Neuronal stem cell (in vitro differentiated cells): ENCODE results near the gene RANBP6.

Source experiments
- DNase-seq: peaks from one replicate; pipeline ENCODE4 v3.0.0-alpha.2; 2013; ENCODE audit warnings: low spot score
- H2AFZ ChIP-seq: one replicate; pipeline ENCODE4 v1.6.1; 2013; ENCODE audit warnings: mild to moderate bottlenecking, low read length, inconsistent platforms
- H2AK5ac ChIP-seq: 2 replicates; pipeline ENCODE4 v1.6.1; 2013; ENCODE audit warnings: low read depth, mild to moderate bottlenecking, inconsistent platforms, low read length, moderate library complexity, mixed read lengths
- H2BK120ac ChIP-seq: 2 replicates; pipeline ENCODE4 v1.6.1; 2013; ENCODE audit warnings: low read depth, mild to moderate bottlenecking, inconsistent platforms, low read length, moderate library complexity, mixed read lengths
- H2BK12ac ChIP-seq: one replicate; pipeline ENCODE4 v1.6.1; 2013; ENCODE audit warnings: low read length, inconsistent platforms
- H2BK15ac ChIP-seq: 2 replicates; pipeline ENCODE4 v1.6.1; 2013; ENCODE audit warnings: mild to moderate bottlenecking, low read length, inconsistent platforms, mixed read lengths
- H2BK5ac ChIP-seq: one replicate; pipeline ENCODE4 v1.6.1; 2013; ENCODE audit warnings: inconsistent platforms, mild to moderate bottlenecking, low read length, moderate library complexity
- H3K14ac ChIP-seq: one replicate; pipeline ENCODE4 v1.6.1; 2013; ENCODE audit warnings: low read length, inconsistent platforms
- H3K18ac ChIP-seq: 2 replicates; pipeline ENCODE4 v1.6.1; 2013; ENCODE audit warnings: low read length, inconsistent platforms
- H3K23ac ChIP-seq: 2 replicates; pipeline ENCODE4 v1.6.1; 2013; ENCODE audit warnings: low read depth, mild to moderate bottlenecking, mixed read lengths, low read length, inconsistent platforms; ENCODE audit not compliant: poor library complexity
- H3K27ac ChIP-seq: replicated peaks from 3 replicates; pipeline ENCODE4 v1.5.1; 2013; ENCODE audit warnings: low read length, inconsistent platforms
- H3K27me3 ChIP-seq, 3 experiments: 2 replicates each; pipeline ENCODE4 v1.6.1; 2013; ENCODE audit warnings: low read length in 3 of 3, mild to moderate bottlenecking in 2 of 3, inconsistent platforms in 1 of 3, low read depth in 1 of 3, mixed read lengths in 1 of 3, moderate library complexity in 1 of 3; ENCODE audit not compliant: control insufficient read depth in 3 of 3, insufficient read depth in 3 of 3
- H3K36me3 ChIP-seq, 2 donors: replicated peaks in 1 of 2; 2 replicates each; pipeline ENCODE4 v1.6.1; 2013; ENCODE audit warnings: low read length in 2 of 2; ENCODE audit not compliant: control insufficient read depth in 2 of 2, insufficient read depth in 2 of 2
- H3K4ac ChIP-seq: 2 replicates; pipeline ENCODE4 v1.6.1; 2013; ENCODE audit warnings: inconsistent platforms, mild to moderate bottlenecking, low read length, moderate library complexity
- H3K4me1 ChIP-seq, 2 donors: 1 replicate in 1 of 2; 2 replicates in 1 of 2; pipeline ENCODE4 v1.6.1; 2013; ENCODE audit warnings: low read length in 2 of 2, low read depth in 1 of 2; ENCODE audit not compliant: control insufficient read depth in 2 of 2, insufficient read depth in 1 of 2
- H3K4me2 ChIP-seq: one replicate; pipeline ENCODE4 v1.6.1; 2013; ENCODE audit warnings: mild to moderate bottlenecking, low read length, inconsistent platforms; ENCODE audit not compliant: insufficient read depth, poor library complexity, severe bottlenecking
- H3K4me3 ChIP-seq, 2 donors: 2 replicates each; pipeline ENCODE4 v1.5.1; 2013; ENCODE audit warnings: low read length in 2 of 2, mild to moderate bottlenecking in 2 of 2, inconsistent platforms in 1 of 2, moderate library complexity in 1 of 2
- H3K79me1 ChIP-seq: one replicate; pipeline ENCODE4 v1.6.1; 2013; ENCODE audit warnings: low read depth, mild to moderate bottlenecking, inconsistent platforms, low read length, moderate library complexity
- H3K9ac ChIP-seq: one replicate; pipeline ENCODE4 v1.6.1; 2013; ENCODE audit warnings: mild to moderate bottlenecking, low read depth, low read length, inconsistent platforms; ENCODE audit not compliant: poor library complexity
- H3K9me3 ChIP-seq, 2 donors: replicated peaks in 1 of 2; 2 replicates each; pipeline versions ENCODE3 to v1.6.1; 2013; ENCODE audit warnings: low read length in 2 of 2, mild to moderate bottlenecking in 2 of 2, inconsistent platforms in 1 of 2, low read depth in 1 of 2, mixed read lengths in 1 of 2, moderate library complexity in 1 of 2; ENCODE audit not compliant: control insufficient read depth in 2 of 2, insufficient read depth in 1 of 2
- H4K8ac ChIP-seq: one replicate; pipeline ENCODE4 v1.6.1; 2013; ENCODE audit warnings: low read depth, mild to moderate bottlenecking, inconsistent platforms, low read length, moderate library complexity
- H4K91ac ChIP-seq: one replicate; pipeline ENCODE4 v1.6.1; 2013; ENCODE audit warnings: low read length, low read depth, mild to moderate bottlenecking, inconsistent platforms; ENCODE audit not compliant: poor library complexity
- WGBS, 2 donors: extraction: QIAGEN DNeasy Blood & Tissue Kit; methylation state at CpG; one replicate each; pipeline ENCODE4 v1.1.7; 2013; ENCODE audit warnings: missing lambda C conversion rate in 2 of 2, mixed read lengths in 1 of 2; ENCODE audit not compliant: insufficient read length in 2 of 2, insufficient replicate concordance in 1 of 2; ENCODE audit errors: extremely low coverage in 2 of 2; 5-methylcytosine and 5-hydroxymethylcytosine counted together

Gene RANBP6

DNA sequence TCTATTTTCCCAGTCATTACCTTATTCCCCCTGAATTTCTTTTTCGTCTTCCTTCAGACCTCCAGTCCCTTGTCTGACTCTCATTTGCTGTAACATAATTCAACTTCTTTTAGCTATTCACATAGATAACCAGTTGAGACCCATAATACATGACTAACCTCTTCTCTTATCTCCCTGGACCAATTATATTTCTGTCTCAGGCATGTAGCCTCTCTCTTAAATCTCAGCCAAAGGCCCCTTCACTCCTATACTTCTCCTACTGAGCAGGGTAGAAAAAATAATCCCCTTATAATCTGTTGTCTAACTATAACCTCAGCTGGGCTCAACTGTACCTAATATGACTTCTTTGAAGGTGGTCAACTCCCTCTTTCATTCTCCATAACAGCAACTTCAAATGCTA is 20.9 kb downstream of the RANBP6 start:
- H2AFZ ChIP-seq = no peak overlapping the region
- no peaks in the 10 kb centered on the region for H3K9me3 ChIP-seq
- no peaks in the 10 kb centered on the region for H3K79me1 ChIP-seq
- WGBS, 2 donors = no CpG with 5 or more reads among the region's 1 CpG
- no peak overlapping the region for H2BK12ac ChIP-seq
- H3K27me3 ChIP-seq = no peaks in the 10 kb centered on the region
- no peak overlapping the region for H3K18ac ChIP-seq
- no peak overlapping the region for H3K4me3 ChIP-seq
- H2BK15ac ChIP-seq = no peak overlapping the region
- no peak overlapping the region for H4K91ac ChIP-seq
- no peaks in the 10 kb centered on the region for H3K36me3 ChIP-seq
- no peak overlapping the region for H2BK120ac ChIP-seq
- H3K4me1 ChIP-seq = peaks cover 0 to 2% of the 10 kb centered on the region in 2 donors
- no peak overlapping the region for H3K9ac ChIP-seq
- H2AK5ac ChIP-seq = no peak overlapping the region
- no peak overlapping the region for H3K27ac ChIP-seq
- no peak overlapping the region for H4K8ac ChIP-seq
- H3K4ac ChIP-seq = no peak overlapping the region
- no peak overlapping the region for H2BK5ac ChIP-seq
- no peak overlapping the region for H3K23ac ChIP-seq
- no peak overlapping the region for H3K4me2 ChIP-seq
- no peak overlapping the region for H3K14ac ChIP-seq
- no peak for DNase-seq

DNA sequence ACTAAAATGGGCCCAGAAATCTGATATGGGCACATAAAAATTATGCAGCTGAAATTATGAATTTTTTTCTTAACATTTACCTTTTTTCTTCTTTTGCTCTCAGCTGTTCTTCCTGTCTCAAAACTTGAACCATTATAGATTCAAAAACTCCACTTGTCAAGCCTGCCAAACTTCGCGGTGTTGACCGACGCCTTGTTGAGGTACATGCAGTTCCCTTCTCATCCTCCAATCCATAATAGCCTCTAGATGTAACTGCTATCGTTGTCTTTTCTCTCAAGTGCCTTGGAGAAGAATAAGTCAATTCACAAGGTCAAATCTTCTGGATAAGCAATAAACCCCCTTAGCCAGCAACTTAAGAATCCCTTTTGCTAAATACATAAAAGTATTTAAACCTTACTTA is 27.2 kb downstream of the RANBP6 start:
- H4K8ac ChIP-seq = no peak overlapping the region
- no peak overlapping the region for H3K27ac ChIP-seq
- H2BK5ac ChIP-seq = no peak overlapping the region
- H4K91ac ChIP-seq = no peak overlapping the region
- H3K23ac ChIP-seq = no peak overlapping the region
- no peak overlapping the region for H3K9ac ChIP-seq
- H3K9me3 ChIP-seq = no peaks in the 10 kb centered on the region
- H3K18ac ChIP-seq = no peak overlapping the region
- H3K14ac ChIP-seq = no peak overlapping the region
- peaks cover 0 to 28% of the 10 kb centered on the region in 2 donors for H3K36me3 ChIP-seq
- H2BK15ac ChIP-seq = no peak overlapping the region
- no peaks in the 10 kb centered on the region for H3K4me1 ChIP-seq
- H2BK12ac ChIP-seq = no peak overlapping the region
- H3K4me2 ChIP-seq = no peak overlapping the region
- WGBS, 2 donors = no CpG with 5 or more reads among the region's 5 CpGs
- H2BK120ac ChIP-seq = no peak overlapping the region
- no peaks in the 10 kb centered on the region for H3K27me3 ChIP-seq
- DNase-seq = no peak
- no peak overlapping the region for H3K4me3 ChIP-seq
- no peaks in the 10 kb centered on the region for H3K79me1 ChIP-seq
- no peak overlapping the region for H3K4ac ChIP-seq
- H2AK5ac ChIP-seq = no peak overlapping the region
- H2AFZ ChIP-seq = no peak overlapping the region

DNA sequence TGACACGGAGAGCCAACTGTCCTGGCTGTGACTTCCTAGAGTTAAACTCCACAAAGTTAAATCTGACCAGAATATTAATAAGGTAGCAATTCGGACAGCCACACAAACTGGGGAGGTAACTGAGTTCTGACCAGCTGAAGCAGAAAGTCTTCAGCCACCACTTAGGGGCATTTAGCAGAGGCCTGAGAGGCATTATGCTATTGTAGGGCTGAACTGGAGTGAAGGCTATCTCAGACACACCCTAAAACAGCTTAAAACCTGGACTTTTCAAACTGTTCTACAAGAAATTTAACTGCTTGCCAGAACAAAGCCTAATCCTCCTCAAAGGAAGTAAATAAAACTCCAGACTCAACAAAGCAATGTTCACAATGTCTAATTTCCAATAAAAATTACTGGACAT is 32.4 kb downstream of the RANBP6 start:
- Histone ChIP-seq H3K79me1 (no peaks in the 10 kb centered on the region), H3K27me3 (no peaks in the 10 kb centered on the region), H3K4me3 (no peak overlapping the region), H2BK5ac (no peak overlapping the region), H3K4me1 (no peaks in the 10 kb centered on the region), H3K4ac (no peak overlapping the region), H3K27ac (no peak overlapping the region), H4K91ac (no peak overlapping the region), H2AFZ (no peak overlapping the region), H3K18ac (no peak overlapping the region), H2AK5ac (no peak overlapping the region), H4K8ac (no peak overlapping the region), H3K9me3 (peaks cover 0 to 3% of the 10 kb centered on the region in 2 donors), H3K23ac (no peak overlapping the region), H3K4me2 (no peak overlapping the region), H2BK120ac (no peak overlapping the region), H2BK15ac (no peak overlapping the region), H2BK12ac (no peak overlapping the region), H3K14ac (no peak overlapping the region), H3K36me3 (peaks cover 0 to 31% of the 10 kb centered on the region in 2 donors), H3K9ac (no peak overlapping the region)
- WGBS, 2 donors = no CpG with 5 or more reads among the region's 2 CpGs
- no peak for DNase-seq

DNA sequence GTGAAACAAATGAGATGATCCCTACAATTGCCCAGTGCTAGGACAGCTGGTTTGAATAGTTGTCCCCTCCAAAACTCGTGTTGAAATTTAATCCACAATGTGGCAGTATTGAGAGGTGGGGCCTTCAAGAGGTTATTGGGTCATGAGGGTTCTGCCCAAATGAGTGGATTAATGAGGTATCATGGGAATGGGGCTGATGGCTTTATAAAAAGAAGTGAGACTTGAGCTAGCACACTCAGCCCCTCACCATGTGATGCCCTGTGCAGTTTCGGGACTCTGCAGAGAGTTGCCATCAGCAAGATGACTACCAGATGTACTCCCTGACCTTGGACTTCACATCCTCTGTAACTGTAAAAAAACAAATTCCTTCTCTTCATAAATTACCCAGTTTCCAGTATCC is 33.1 kb downstream of the RANBP6 start:
- H2AFZ ChIP-seq = no peak overlapping the region
- DNase-seq = no peak

More for the DNA sequence above, 33.1 kb downstream of the RANBP6 start:
- Histone ChIP-seq H3K14ac (no peak overlapping the region), H3K9ac (no peak overlapping the region), H3K79me1 (no peaks in the 10 kb centered on the region), H4K91ac (no peak overlapping the region), H2BK5ac (no peak overlapping the region), H3K4ac (no peak overlapping the region), H3K27me3 (no peaks in the 10 kb centered on the region), H3K36me3 (peaks cover 0 to 26% of the 10 kb centered on the region in 2 donors), H3K9me3 (peaks cover 0 to 3% of the 10 kb centered on the region in 2 donors), H2BK120ac (no peak overlapping the region), H3K18ac (no peak overlapping the region), H4K8ac (no peak overlapping the region), H3K27ac (no peak overlapping the region), H3K4me1 (no peaks in the 10 kb centered on the region), H2AK5ac (no peak overlapping the region), H2BK15ac (no peak overlapping the region), H3K4me3 (no peak overlapping the region), H2BK12ac (no peak overlapping the region), H3K4me2 (no peak overlapping the region), H3K23ac (no peak overlapping the region)
- WGBS, 2 donors = no CpG with 5 or more reads among the region's 2 CpGs
